ENCODE results near the gene RALGAPA1. TPM values are rescaled to one million over a fixed set of nuclear protein-coding genes. Genes with fewer than 3 reads are reported as not detected.

The RALGAPA1 gene
- total and polyA plus RNA-seq, 2 of the 13 experiments (the other 11 are each of a cell fraction or from before 2014, with no cell fraction given): 65.0 to 89.2 TPM

- TF ChIP-seq PRDM15 (CRISPR knock-in tag; IDR thresholded peaks at IDR 0.05): no peak
- TF ChIP-seq ZNF792 (CRISPR knock-in tag; IDR thresholded peaks at IDR 0.05): 0 out of 2 replicates have a peak, but pooled peaks have one; percentile 67
- TF ChIP-seq ZNF775 (CRISPR knock-in tag; IDR thresholded peaks at IDR 0.05; ENCODE audit: borderline replicate concordance): no peak
- no peak; the same call in 1 of the 2 replicates for TF ChIP-seq KDM5A (IDR thresholded peaks at IDR 0.05; ENCODE audit: borderline replicate concordance, low read length)
- no peak for TF ChIP-seq TARDBP (CRISPR knock-in tag; IDR thresholded peaks at IDR 0.05)
- TF ChIP-seq MIER2 (CRISPR knock-in tag; IDR thresholded peaks at IDR 0.05): no peak
- no peak for TF ChIP-seq SPEN (CRISPR knock-in tag; IDR thresholded peaks at IDR 0.05; ENCODE audit: low read depth)
- TF ChIP-seq ZNF317 (CRISPR knock-in tag; IDR thresholded peaks at IDR 0.05): 0 out of 2 replicates have a peak, but pooled peaks have one; percentile 21
- TF ChIP-seq RBFOX2 (IDR thresholded peaks at IDR 0.05; ENCODE audit: low read depth, low read length): no peak
- TF ChIP-seq RFXANK (CRISPR knock-in tag; IDR thresholded peaks at IDR 0.05): 0 out of 2 replicates have a peak, but pooled peaks have one; percentile 61
- 0 out of 2 replicates have a peak, but pooled peaks have one; percentile 16 for TF ChIP-seq NFYC (CRISPR knock-in tag; IDR thresholded peaks at IDR 0.05)
- TF ChIP-seq MIXL1 (CRISPR knock-in tag; IDR thresholded peaks at IDR 0.05): peak; percentile 97
- 0 out of 2 replicates have a peak, but pooled peaks have one; percentile 51 for TF ChIP-seq ZNF280B (CRISPR knock-in tag; IDR thresholded peaks at IDR 0.05; ENCODE audit: borderline replicate concordance)
- TF ChIP-seq, protein P1, sequence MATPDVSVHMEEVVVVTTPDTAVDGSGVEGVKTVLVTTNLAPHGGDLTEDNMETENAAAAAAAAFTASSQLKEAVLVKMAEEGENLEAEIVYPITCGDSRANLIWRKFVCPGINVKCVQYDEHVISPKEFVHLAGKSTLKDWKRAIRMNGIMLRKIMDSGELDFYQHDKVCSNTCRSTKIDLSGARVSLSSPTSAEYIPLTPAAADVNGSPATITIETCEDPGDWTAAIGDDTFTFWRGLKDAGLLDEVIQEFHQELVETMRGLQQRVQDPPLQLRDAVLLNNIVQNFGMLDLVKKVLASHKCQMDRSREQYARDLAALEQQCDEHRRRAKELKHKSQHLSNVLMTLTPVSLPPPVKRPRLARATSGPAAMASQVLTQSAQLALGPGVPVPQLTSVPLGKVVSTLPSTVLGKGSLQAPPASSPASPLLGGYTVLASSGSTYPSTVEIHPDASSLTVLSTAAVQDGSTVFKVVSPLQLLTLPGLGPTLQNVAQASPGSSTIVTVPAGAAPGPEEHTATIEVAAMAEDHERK (CRISPR knock-in tag; IDR thresholded peaks at IDR 0.05; ENCODE audit: low read depth): no peak
- TF ChIP-seq RXRB (CRISPR knock-in tag; IDR thresholded peaks at IDR 0.05; ENCODE audit: borderline replicate concordance): peak; percentile 57; the same call in 1 of the 2 replicates
- 0 out of 2 replicates have a peak, but pooled peaks have one; percentile 24 for TF ChIP-seq DNMT3B (CRISPR knock-in tag; conservative IDR thresholded peaks at IDR 0.05)
- no peak for TF ChIP-seq NCOR1 (IDR thresholded peaks at IDR 0.05; ENCODE audit: borderline replicate concordance, low read length)
- TF ChIP-seq CHD2 (IDR thresholded peaks at IDR 0.05; ENCODE audit: low read depth, low read length): no peak
- no peak for TF ChIP-seq PHF21A (CRISPR knock-in tag; IDR thresholded peaks at IDR 0.05)
- TF ChIP-seq FOXK2 (IDR thresholded peaks at IDR 0.05): no peak
- TF ChIP-seq GTF3A (CRISPR knock-in tag; conservative IDR thresholded peaks at IDR 0.05): no peak
- no peak for TF ChIP-seq MNT (IDR thresholded peaks at IDR 0.05)
- TF ChIP-seq ZNF605 (CRISPR knock-in tag; IDR thresholded peaks at IDR 0.05): no peak
- no peak for TF ChIP-seq ZNF282 (IDR thresholded peaks at IDR 0.05; ENCODE audit: partially characterized antibody)
These were observed 9.4 kb upstream of the RALGAPA1 start (continued) for GRCh38 chr14:35818346-35819115.
